ENCODE results near the gene SLC44A4. TPM values are rescaled to one million over a fixed set of nuclear protein-coding genes. Genes with fewer than 3 reads are reported as not detected.

Gene SLC44A4
- total and polyA plus RNA-seq, 9 of the 15 experiments (the other 6 are each of a cell fraction or from before 2014, with no cell fraction given), result 7.9 to 18.6 (median 11.2) TPM

DNA sequence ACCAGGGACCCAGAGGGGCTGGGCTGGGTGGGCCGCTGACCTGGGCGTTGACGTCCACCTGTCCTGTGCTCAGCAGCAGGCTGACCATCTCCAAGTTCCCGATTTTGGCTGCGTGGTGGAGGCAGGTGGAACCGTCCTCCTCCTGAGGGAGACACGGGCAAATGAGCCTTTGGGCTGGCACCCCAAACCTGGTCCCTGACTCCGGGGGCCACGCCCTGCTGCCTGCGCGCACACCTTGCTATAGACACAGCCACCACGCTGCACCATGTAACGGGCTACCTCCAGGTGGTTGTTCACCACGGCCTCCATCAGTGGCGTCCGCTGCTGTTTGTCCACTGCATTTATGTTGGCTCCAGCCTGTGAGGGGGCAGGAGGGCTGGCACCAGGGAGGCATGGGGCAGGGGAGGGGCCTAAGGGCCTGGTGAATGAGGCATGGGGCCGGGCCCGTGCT lies 7.8 kb upstream of the SLC44A4 start:
- no TSS peak for BruUV-seq (replicated peaks)
- TF ChIP-seq, protein P1, sequence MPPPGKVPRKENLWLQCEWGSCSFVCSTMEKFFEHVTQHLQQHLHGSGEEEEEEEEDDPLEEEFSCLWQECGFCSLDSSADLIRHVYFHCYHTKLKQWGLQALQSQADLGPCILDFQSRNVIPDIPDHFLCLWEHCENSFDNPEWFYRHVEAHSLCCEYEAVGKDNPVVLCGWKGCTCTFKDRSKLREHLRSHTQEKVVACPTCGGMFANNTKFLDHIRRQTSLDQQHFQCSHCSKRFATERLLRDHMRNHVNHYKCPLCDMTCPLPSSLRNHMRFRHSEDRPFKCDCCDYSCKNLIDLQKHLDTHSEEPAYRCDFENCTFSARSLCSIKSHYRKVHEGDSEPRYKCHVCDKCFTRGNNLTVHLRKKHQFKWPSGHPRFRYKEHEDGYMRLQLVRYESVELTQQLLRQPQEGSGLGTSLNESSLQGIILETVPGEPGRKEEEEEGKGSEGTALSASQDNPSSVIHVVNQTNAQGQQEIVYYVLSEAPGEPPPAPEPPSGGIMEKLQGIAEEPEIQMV (tag; conservative IDR thresholded peaks at IDR 0.05; ENCODE audit: low read depth), result no peak
- TF ChIP-seq POLR2G (IDR thresholded peaks at IDR 0.05; ENCODE audit: low read depth, low read length) (0 out of 2 replicates have a peak, but pooled peaks have one; percentile 31), ETV5 (CRISPR knock-in tag; IDR thresholded peaks at IDR 0.05; ENCODE audit: low read depth) (no peak), IRF2 (CRISPR knock-in tag; IDR thresholded peaks at IDR 0.05) (0 out of 2 replicates have a peak, but pooled peaks have one; percentile 50)
- CTCF ChIA-PET (ENCODE audit: low intra/inter-chr PET ratio), result no interaction called here
- DNase-seq (ENCODE audit: extremely low read depth in 1 of 4, low spot score in 3 of 4), result no peak
- Histone ChIP-seq H3K9me3 (replicated peaks; ENCODE audit: control insufficient read depth, insufficient read depth, low read depth, low read length) (no peaks in the 10 kb centered on the region), H3K79me2 (ENCODE audit: control insufficient read depth, insufficient read depth, low read length) (no peaks in the 10 kb centered on the region), H3K4me3 (no peak overlapping the region), H3K36me3 (ENCODE audit: control insufficient read depth, insufficient read depth, low read length) (peaks cover 89% of the 10 kb centered on the region; the same call in 2 of the 3 replicates), H3K9ac (ENCODE audit: insufficient read depth in 1 of 2, low read depth in 2 of 2, low read length in 2 of 2) (peak overlapping the region in 1 of 2 experiments; percentile 30; a peak in 2 of 4 replicates), H3K4me2 (ENCODE audit: insufficient read depth, low read length) (no peak overlapping the region), H2AFZ (ENCODE audit: low read depth, low read length) (no peak overlapping the region), H4K20me1 (replicated peaks; ENCODE audit: control insufficient read depth, insufficient read depth, low read length) (no peaks in the 10 kb centered on the region), H3K9me1 (ENCODE audit: control insufficient read depth, insufficient read depth, low read length) (no peaks in the 10 kb centered on the region), H3K4me1 (replicated peaks in 1 of 2; ENCODE audit: control insufficient read depth in 2 of 2, insufficient read depth in 2 of 2, low read length in 2 of 2) (peaks cover 0 to 29% of the 10 kb centered on the region in 2 experiments; a peak in 1 of 5 replicates), H3K27ac (ENCODE audit: extremely low read depth, low read depth, low read length) (no peak overlapping the region), H3K27me3 (ENCODE audit: control insufficient read depth in 2 of 2, insufficient read depth in 2 of 2, low read length in 2 of 2) (no peaks in the 10 kb centered on the region)
- FAIRE-seq, result no peak
- WGBS (ENCODE audit: insufficient coverage, low coverage, missing lambda C conversion rate), result 95% methylated on average over 16 of the region's 18 CpGs
- no peak for ATAC-seq
- intact Hi-C loops (cut with micrococcal nuclease) (no loop called here), in situ Hi-C loops (cut with MboI) (no loop called here)
- POLR2A ChIA-PET, result no interaction called here
